Measurements from ENCODE around the gene PDPK1.

Gene PDPK1

DNA sequence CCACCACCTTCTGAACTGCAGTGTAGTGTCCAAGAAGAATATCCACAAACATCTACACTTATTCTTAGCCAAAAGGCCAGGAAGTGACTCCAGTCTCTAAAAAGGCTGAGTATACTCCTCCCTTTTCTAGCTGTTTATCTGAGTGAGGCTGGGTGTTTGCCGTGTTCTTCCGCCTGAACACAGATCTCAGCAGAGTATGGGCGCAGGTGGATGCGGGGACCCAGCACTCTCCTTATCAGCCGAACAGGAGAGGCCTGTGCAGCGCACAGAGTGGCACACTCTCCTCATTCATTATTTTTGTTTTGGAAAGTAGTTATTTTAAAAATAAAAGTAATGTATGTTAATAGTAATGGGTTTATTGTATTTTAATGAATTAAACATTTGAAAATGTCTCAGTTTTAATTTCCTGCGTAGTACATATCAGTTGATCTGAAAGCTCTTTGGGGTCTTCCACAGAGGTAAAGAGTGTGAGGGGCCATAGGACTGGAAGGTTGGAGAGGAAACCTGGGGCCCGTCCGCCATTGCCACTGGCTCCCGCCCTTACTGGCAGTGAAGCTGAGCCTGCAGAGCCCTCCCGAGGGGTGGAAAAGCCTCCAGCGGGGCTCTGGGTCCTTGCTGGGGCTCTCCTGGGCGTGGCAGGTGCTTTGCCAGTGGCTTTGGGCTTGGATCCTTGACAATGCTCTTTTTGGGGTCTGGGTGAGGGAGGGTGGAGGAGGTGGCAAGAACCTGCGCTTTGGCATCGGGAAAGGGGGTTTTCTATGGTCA, 53.8 kb downstream of the PDPK1 start:
- H3K4me3 Mint-ChIP-seq = no peak overlapping the region
- peaks cover 9% of the 10 kb centered on the region for H3K4me1 Mint-ChIP-seq
- peaks cover 40% of the 10 kb centered on the region for H3K36me3 Mint-ChIP-seq (ENCODE audit: low read depth)
- H3K27me3 Mint-ChIP-seq (ENCODE audit: low read depth) = no peaks in the 10 kb centered on the region
- TF ChIP-seq CTCF (IDR thresholded peaks at IDR 0.05; ENCODE audit: unreplicated experiment in 3 of 3) = no peak
- no peaks in the 10 kb centered on the region for H3K9me3 Mint-ChIP-seq
- peak overlapping the region in 1 of 3 experiments; percentile 26 for H3K27ac Mint-ChIP-seq

GRCh38 chr16:2592786-2593185, 55.0 kb downstream of the PDPK1 start:
- no peak overlapping the region for H3K4me3 Mint-ChIP-seq
- no peaks in the 10 kb centered on the region for H3K27me3 Mint-ChIP-seq (ENCODE audit: low read depth)
- H3K36me3 Mint-ChIP-seq (ENCODE audit: low read depth) = peaks cover 29% of the 10 kb centered on the region
- peaks cover 9% of the 10 kb centered on the region for H3K4me1 Mint-ChIP-seq
- H3K27ac Mint-ChIP-seq = no peak overlapping the region
- no peak for TF ChIP-seq CTCF (IDR thresholded peaks at IDR 0.05; ENCODE audit: unreplicated experiment in 3 of 3)
- no peaks in the 10 kb centered on the region for H3K9me3 Mint-ChIP-seq

DNA sequence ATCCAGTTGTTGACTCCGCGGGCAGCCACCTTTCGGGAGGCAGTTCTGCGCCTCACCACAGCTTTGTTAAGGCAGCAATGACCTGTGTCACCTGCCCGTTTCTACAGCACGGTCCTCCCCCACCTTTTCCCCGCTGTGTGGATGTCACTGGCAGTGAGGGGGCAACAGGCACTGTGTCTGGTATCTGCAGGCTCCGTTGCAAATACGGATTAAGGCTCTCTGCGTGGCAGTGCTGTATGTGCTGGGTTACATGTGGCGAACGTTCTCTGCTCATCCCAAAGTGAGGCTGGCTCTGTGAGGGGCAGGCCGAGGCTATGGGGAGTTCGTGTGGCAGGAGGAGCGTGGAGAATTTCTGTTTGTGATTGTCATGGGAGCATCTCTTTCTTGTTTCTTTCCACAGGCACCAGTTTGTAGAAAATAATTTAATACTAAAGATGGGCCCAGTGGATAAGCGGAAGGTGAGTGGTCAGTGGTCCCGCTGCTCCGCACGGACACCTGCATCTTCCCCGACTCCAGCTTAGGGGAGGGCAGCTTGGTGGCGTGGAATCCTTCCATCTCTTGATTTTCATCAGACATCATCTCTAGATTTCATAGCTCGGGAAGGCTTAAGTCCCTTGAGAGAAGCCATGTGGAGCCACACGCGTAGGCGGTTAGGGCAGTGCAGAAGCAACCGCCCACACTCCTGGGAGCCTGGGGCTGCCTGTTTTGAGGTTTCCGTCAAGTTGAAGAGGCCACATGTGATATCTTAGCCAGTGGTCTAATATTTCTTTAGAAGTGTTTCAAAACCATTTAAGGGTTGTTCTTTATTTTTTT, 57.8 kb downstream of the PDPK1 start:
- Mint-ChIP-seq H3K9me3 (no peaks in the 10 kb centered on the region), H3K27me3 (ENCODE audit: low read depth) (no peaks in the 10 kb centered on the region), H3K4me1 (peaks cover 9% of the 10 kb centered on the region), H3K4me3 (no peak overlapping the region), H3K36me3 (ENCODE audit: low read depth) (peaks cover 13% of the 10 kb centered on the region), H3K27ac (no peak overlapping the region)
- TF ChIP-seq CTCF (IDR thresholded peaks at IDR 0.05; ENCODE audit: unreplicated experiment in 3 of 3) = no peak

DNA sequence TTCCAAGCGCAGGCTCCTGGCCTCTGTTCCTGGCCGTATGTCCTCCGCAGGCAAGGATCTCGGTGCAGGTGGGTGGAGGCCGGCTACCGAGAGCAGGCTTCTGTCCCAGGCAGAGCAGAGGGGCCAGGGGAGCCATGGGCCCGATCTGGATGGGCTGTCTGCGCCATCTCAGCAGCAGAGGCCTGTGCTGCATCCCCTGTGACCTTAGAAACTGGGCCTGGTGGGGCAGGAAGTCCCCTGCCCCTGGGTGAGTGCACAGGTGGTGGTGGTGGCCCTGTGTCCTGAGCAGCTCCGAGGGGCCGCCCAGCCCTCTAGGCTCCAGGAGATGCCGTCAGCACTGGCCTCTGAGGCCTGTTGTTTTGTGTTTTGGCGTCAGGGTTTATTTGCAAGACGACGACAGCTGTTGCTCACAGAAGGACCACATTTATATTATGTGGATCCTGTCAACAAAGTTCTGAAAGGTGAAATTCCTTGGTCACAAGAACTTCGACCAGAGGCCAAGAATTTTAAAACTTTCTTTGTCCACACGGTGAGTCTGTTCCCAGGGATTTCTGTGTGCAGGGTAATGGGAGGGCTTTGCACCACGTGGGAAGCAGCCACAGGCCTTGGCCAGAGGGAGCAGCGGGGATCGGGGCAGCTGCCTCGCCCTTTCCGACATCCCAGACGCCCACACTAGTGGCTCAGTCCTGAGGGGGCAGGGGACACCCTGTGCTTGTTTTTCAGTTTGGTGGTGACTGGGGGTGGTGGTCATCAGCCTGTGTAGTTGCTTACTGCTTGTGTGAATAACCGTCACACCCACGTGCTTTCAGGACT, 59.1 kb downstream of the PDPK1 start:
- H3K4me1 Mint-ChIP-seq = peaks cover 9% of the 10 kb centered on the region
- no peak overlapping the region for H3K27ac Mint-ChIP-seq
- H3K27me3 Mint-ChIP-seq (ENCODE audit: low read depth) = no peaks in the 10 kb centered on the region
- peaks cover 13% of the 10 kb centered on the region for H3K36me3 Mint-ChIP-seq (ENCODE audit: low read depth)
- no peak overlapping the region for H3K4me3 Mint-ChIP-seq
- TF ChIP-seq CTCF (IDR thresholded peaks at IDR 0.05; ENCODE audit: unreplicated experiment in 3 of 3) = no peak
- H3K9me3 Mint-ChIP-seq = no peaks in the 10 kb centered on the region

DNA sequence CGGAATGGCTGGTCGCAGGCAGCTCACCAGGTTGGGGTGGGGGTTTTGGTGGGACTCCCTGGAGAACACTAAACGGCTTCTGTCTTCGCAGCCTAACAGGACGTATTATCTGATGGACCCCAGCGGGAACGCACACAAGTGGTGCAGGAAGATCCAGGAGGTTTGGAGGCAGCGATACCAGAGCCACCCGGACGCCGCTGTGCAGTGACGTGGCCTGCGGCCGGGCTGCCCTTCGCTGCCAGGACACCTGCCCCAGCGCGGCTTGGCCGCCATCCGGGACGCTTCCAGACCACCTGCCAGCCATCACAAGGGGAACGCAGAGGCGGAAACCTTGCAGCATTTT, 59.7 kb downstream of the PDPK1 start:
- Mint-ChIP-seq H3K4me1 (peaks cover 9% of the 10 kb centered on the region), H3K36me3 (ENCODE audit: low read depth) (peaks cover 13% of the 10 kb centered on the region), H3K27me3 (ENCODE audit: low read depth) (no peaks in the 10 kb centered on the region), H3K27ac (no peak overlapping the region), H3K4me3 (no peak overlapping the region), H3K9me3 (no peaks in the 10 kb centered on the region)
- no peak for TF ChIP-seq CTCF (IDR thresholded peaks at IDR 0.05; ENCODE audit: unreplicated experiment in 3 of 3)

Data from nephron (organoid).